Sciatic nerve (tissue), 2 donors: ENCODE data around the gene BRME1. TPM values are rescaled to one million over a fixed set of nuclear protein-coding genes. Genes with fewer than 3 reads are reported as not detected.
"Not testable (repeated sequence)": the region's sequence is repeated elsewhere in the genome, so short reads cannot be mapped to it uniquely, and the experiment has no call there.

ENCODE experiments used
- ATAC-seq: fragments of 200-7000 bp; cut with Tn5 transposase; one replicate; pipeline ENCODE4 v1.9.1; 2020; ENCODE audit warnings: mild to moderate bottlenecking, moderate library complexity
- DNase-seq: peaks from one replicate; pipeline ENCODE4 v3.0.0-alpha.2; 2020; ENCODE audit warnings: low spot score
- intact Hi-C: fragments of 100-400 bp; cut with DNase I; formaldehyde crosslinking; loops from one replicate; pipeline ENCODE4 v1.14.2; 2022
- total RNA-seq: library from RNA; stranded (reverse); fragmentation: NEBNext Ultra II Directional; extraction: Animal tissue kit (Norgen Biotek cat#: 25700); gene quantifications from one replicate; pipeline ENCODE4 v1.2.1, GENCODE V29; 2021
- donor health status: DM: no; HTN: no; CAD: no.
- donor health status: DM: no; HTN: no; CAD: no.

The BRME1 gene
- total RNA-seq, 1 donor from 2014 or later: 3.4 TPM

GRCh38 chr19:13929956-13930355 lies 24.0 kb upstream of the BRME1 start:
- intact Hi-C loops: no loop called here
- no peak for DNase-seq
- ATAC-seq: no peak

DNA sequence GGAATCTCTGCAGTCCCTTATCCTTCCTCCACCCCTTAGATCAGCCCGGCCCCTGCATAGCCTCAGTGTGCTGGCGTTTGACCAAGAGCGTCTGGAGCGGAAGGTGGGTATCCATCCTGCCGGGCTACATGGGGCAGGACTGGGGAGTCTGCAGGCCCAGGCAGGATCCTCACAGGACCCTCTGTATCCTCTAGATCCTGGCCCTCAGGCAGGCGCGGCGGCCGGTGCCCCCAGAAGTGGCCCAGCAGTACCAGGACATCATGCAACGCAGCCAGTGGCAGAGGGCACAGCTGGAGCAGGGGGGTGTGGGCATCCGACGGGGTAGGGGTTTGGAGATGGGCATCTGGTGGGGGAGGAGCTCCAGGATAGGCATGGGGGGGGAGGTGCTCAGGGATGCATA lies 23.4 kb upstream of the BRME1 start:
- intact Hi-C loops: no loop called here
- ATAC-seq (no peak), DNase-seq (no peak)

DNA sequence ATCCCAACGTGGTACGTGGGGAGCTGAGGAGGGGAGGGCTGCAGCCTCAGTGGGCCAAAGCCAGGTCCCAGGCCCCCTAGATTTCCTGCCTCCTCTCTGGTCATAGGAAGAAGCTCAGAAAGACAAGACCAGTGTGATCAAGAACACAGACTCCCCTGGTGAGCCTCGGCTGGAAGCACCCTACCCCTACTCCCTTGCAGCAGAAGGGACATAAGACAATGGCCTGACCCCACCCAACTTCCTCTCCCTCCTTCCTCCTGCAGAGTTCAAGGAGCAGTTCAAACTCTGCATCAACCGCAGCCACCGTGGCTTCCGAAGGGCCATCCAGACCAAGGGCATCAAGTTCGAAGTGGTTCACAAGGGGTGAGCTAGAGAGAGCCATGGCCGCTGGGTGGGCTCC lies 20.8 kb upstream of the BRME1 start:
- intact Hi-C loops: no loop called here
- ATAC-seq (no peak), DNase-seq (no peak)

GRCh38 chr19:13926010-13926409 lies 20.1 kb upstream of the BRME1 start:
- intact Hi-C loops: no loop called here
- DNase-seq: no peak
- ATAC-seq: no peak

DNA sequence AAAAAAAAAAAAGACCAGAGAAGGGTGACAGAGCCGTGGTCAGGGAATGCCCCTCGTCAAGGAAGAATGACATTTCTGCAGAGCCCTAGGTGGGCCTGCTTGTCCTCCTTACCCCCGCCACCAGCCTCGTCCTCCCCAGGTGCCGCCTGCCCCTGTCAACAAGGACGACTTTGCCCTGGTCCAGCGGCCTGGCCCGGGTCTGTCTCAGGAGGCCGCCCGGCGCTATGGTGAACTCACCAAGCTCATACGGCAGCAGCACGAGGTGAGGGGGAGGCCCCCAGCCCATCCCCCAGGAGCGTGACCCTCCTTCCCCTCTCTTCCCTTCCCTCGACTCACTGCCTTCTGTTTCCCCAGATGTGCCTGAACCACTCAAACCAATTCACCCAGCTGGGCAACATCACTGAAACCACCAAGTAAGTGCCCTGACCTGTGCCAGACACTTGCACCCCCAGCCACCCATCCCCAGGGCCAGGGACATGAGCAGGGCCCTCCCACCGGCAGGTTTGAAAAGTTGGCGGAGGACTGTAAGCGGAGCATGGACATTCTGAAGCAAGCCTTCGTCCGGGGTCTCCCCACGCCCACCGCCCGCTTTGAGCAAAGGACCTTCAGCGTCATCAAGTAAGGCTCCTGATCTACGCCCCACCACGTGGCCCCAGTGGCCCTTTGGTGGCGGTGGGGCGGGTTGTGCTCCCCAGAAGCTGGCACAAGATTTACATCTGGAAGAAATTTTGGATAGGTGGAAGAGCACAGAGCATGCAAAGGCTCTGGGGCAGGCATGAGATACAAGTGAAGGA lies 17.5 kb upstream of the BRME1 start:
- no peak for ATAC-seq
- intact Hi-C loops: no loop called here
- DNase-seq: no peak

DNA sequence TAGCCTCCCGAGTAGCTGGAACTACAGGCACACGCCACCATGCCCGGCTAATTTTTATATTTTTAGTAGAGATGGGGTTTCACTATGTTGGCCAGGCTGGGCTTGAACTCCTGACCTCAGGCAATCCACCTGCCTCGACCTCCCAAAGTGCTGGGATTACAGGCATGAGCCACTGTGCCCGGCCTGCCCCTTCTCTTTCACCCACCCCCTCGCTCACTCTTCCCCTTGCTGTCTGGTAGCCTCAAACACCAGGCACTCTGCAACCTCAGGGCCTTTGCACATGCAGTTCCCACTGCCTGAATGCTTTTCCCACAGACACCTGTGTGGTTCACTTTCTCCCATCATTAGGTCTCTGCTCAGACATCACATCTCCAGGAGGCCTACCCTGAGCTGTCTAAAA lies 16.2 kb upstream of the BRME1 start:
- DNase-seq, ATAC-seq, intact Hi-C loops: not testable (repeated sequence)

DNA sequence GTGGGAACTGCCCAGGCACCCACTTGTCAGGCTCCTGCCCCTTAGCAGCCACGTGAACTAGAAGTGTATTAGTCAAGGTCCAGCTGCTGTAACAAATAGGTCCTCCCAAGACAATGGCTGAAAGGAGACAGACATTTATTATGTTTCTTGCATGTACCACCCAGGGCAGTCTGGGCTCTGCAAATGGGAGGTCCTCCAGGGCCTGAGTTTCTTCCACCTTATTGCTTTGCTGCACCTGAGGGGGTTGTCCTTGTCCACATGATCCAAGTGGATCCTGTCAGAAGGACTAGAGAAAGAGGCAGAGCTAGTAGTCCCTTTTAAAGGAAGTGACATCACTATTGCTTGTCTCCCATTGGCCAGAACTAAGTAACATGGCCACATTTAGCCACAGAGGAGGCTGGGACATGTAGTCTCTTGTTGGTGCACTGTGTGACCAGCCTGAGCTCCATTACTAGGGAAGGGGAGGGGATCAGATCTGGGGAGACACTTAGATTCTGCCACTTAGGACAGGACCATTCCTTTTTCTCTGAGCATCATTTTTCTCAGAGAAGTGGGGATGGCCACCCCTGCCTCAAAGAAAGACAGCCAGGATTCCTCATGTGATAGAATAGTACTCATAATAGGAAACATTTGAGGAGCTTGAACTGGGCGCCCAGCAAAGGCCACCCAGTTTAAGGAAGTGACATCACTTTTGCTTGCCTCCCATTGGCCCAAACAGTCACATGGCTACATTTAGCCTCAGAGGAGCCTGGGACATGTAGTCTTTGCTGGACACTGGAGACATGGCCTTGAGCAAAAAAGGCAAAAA lies 15.2 kb upstream of the BRME1 start:
- intact Hi-C loops: no loop called here
- no peak for DNase-seq
- peak; percentile 82 for ATAC-seq

DNA sequence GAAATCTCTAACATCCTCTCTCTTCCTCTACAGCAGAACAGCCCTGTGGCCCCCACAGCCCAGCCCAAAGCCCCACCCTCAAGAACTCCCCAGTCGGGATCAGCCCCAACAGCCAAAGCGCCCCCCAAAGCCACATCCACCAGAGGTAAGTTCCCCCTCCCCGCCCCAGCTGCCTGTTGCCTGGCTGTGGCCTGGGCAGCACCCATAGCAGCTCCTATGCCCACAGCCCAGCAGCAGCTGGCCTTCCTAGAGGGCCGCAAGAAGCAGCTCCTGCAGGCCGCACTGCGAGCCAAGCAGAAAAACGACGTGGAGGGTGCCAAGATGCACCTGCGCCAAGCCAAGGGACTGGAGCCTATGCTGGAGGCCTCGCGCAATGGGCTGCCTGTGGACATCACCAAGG lies 14.6 kb upstream of the BRME1 start:
- ATAC-seq: no peak
- no peak for DNase-seq
- intact Hi-C loops: no loop called here

DNA sequence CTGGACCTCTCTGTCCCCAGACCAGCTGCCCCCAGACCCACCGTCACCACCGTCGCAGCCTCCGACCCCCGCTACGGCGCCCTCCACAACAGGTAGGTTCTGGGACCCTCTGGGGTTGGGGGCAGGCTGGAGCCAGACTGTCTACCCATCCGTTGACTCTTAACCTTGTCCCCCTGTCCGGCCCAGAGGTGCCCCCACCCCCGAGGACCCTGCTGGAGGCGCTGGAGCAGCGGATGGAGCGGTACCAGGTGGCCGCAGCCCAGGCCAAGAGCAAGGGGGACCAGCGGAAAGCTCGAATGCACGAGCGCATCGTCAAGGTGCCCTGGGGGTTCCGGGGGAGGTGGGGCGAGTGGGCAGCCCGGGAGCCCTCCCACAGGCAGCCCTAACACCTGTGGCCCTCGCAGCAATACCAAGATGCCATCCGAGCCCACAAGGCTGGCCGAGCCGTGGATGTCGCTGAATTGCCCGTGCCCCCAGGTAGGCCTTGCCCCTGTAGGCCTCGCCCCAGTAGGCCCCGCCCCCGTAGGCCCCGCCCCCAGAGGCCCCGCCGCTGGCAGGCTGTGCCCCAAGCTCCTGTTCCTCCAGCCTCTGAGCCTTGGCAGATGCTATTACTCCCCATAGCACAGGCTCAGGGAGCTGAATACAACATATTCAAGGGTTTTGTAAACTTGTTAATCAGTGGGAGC lies 13.0 kb upstream of the BRME1 start:
- ATAC-seq (no peak), DNase-seq (no peak)
- intact Hi-C loops: no loop called here

DNA sequence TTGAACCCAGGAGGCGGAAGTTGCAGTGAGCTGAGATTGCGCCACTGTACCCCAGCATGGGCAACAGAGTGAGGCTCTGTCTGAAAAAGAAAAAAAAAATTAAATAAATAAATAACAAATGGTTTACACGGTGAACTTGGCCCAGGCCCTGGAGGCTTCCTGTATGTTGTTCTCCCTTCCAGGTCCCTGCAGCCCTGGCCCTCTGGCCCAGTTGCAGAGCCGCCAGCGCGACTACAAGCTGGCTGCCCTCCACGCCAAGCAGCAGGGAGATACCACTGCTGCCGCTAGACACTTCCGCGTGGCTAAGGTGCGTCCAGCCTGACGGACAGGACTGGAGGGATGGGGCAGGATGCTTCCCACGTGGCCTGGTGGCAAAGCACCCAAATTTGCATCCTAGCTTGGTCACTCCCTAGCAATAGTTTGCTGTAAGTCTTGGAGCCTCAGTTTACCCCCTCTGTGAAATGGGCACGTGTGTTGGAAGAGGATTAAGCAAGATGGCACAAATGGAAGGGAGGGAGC lies 12.0 kb upstream of the BRME1 start:
- ATAC-seq (no peak), DNase-seq (no peak)
- intact Hi-C loops: no loop called here

DNA sequence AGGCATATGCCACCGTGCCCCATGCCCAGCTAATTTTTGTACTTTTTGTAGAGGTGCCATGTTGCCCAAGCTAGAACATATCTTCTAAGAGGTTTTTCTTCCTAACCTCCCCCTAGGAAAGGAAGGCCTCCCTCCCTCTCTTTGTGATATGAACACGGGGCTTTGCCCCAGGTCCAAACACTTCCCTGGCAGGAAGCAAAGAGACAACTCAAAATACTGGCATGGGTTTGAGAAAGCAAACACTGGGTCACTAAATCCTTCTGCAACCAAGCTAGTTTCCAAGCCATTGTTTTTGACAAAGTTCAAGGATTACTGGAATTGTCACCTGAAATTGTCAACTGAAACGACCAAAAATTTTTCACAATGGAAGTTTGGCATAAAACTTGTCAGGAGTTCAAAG lies 8.9 kb upstream of the BRME1 start:
- no peak for ATAC-seq
- no peak for DNase-seq
- intact Hi-C loops: no loop called here

DNA sequence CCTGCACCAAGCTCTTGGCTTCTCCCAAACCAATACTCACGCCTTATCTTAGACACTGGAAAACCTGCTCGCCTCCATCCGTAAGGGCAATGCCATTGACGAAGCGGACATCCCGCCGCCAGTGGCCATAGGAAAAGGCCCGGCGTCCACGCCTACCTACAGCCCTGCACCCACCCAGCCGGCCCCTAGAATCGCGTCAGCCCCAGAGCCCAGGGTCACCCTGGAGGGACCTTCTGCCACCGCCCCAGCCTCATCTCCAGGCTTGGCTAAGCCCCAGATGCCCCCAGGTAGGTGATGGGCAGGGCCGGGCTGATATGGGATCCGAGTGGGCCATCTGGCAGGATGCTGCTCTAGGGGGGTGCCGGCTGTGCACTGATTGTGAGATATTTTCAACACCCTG lies 7.4 kb upstream of the BRME1 start:
- DNase-seq (no peak), ATAC-seq (no peak)
- intact Hi-C loops: no loop called here

DNA sequence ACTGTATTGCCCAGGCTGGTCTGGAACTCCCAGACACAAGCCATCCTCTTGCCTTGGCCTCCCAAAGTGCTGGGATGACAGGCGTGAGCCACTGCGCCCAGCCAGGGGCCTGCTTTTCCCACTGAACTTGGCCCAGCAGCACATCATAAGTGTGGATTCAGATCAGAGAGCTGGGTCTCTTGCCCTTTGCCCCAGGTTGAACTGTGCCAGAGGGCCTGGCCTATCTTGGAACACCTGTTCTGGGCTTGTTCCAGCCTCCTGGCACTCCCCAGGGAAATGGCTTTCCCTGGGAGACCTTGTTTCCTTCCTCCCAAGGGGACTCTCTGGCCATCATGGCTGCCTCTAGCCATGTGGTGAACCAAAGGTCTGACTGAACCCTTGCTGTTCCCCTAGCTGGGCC lies 3.5 kb upstream of the BRME1 start:
- no peak for ATAC-seq
- intact Hi-C loops: no loop called here
- DNase-seq: no peak

GRCh38 chr19:13908674-13909073 lies 2.8 kb upstream of the BRME1 start:
- ATAC-seq (no peak), DNase-seq (no peak)
- intact Hi-C loops: no loop called here

DNA sequence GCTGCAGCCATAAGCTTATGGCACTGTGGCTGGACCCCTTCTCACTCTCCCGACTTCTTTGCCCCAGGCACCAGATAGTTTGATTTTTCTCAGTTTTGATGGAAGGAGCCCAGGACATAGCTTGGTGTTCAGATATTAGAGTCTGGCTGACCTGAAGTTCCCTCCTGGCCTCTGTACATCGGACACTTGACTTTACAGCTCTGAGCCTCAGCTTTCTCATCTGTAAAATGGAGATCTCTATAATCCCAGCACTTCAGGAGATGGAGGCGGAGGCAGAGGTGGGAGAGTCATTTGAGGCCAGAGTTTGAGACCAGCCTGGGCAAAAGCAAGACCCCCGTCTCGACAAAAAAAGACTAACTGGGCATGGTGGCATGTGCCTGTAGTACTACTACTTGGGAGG lies 993 bp upstream of the BRME1 start:
- DNase-seq (no peak), ATAC-seq (no peak)
- intact Hi-C loops: no loop called here

- intact Hi-C loops: no loop called here
- ATAC-seq (peak; percentile 21), DNase-seq (no peak)
These were observed 596 bp upstream of the BRME1 start for GRCh38 chr19:13906521-13906904.

DNA sequence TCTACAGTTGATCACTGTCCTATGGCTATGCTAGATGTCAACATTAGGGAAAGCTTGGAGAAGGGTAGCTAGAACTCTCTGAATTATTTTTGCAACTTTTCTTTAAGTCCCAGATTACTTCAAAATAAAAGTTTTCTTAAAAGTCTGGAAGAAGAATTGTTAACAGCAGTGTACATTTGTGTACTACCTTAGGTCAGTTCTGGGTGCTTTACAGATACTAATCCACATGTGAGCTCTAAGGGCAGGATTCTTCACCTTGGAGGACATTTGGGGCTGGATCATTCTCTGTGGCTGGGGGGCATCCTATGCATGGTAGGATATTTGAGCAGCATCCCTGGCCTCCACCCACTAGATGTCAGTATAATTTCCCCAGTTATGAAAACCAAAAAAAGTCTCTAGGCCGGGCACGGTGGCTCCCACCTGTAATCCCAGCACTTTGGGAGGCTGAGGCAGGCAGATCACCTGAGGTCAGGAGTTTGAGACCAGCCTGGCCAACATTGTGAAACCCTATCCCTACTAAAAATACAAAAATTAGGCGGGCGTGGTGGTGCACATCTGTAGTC lies 2.8 kb downstream of the BRME1 start:
- intact Hi-C loops: no loop called here
- DNase-seq (no peak), ATAC-seq (no peak)

DNA sequence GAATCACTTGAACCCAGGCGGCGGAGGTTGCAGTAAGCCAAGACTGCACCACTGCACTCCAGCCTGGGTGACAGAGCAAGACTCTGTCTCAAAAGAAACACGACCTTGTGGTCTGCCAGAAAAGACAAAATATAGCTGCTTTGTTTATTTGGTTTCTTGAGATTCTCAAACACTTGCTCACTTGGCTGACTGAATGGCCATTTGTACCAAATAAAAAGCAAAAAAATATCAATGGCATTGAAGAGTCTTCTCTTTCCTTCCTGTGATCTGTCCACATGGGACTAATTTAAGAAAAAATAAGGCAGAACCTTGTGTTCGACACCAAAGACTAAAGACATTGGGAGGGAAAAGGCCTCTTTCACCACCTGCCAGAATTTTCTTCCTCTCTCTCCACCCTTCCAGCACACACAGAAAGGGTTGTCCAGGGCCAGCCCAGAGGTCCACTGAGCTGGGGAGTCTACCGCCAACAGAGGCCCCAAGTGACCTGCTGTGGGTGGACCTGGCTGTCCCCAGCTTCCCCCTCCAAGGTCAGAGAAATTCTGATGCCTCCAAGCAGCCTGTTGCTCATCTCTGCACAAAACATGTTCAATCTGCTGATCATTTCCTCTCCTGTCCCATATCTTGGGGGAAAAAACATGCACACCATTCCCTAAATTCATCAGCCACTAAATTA lies 5.9 kb downstream of the BRME1 start:
- DNase-seq: no peak
- peak; percentile 92 for ATAC-seq
- intact Hi-C loops: no loop called here

- no peak for ATAC-seq
These were observed 6.5 kb downstream of the BRME1 start for GRCh38 chr19:13899393-13899792.

More at GRCh38 chr19:13899393-13899792, 6.5 kb downstream of the BRME1 start:
- DNase-seq: no peak
- intact Hi-C loops: no loop called here
